Measurements from ENCODE around the gene C22orf39.

C22orf39 gene

DNA sequence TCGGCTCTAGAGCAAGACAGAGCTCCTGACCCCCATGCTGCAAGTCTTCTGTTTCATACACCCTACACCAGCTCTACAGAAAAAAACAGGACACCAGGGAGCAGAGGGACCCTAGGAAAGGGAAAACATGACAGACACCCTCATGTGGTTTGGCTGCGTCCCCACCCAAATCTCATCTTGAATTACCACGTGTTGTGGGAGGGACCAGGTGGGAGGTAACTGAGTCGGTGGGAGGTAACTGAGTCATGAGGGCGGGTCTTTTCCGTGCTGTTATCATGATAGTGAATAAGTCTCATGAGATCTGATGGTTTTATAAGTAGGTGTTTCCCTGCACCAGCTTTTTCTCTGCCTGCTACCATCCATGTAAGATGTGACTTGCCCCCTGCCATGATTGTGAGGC lies 6.6 kb upstream of the C22orf39 start:
- no peak overlapping the region for H3K4me3 ChIP-seq (replicated peaks in 1 of 2; ENCODE audit: low read depth in 2 of 2, low read length in 2 of 2)
- DNase-seq (ENCODE audit: low read depth in 2 of 2): no peak
- TF ChIP-seq, protein P1, sequence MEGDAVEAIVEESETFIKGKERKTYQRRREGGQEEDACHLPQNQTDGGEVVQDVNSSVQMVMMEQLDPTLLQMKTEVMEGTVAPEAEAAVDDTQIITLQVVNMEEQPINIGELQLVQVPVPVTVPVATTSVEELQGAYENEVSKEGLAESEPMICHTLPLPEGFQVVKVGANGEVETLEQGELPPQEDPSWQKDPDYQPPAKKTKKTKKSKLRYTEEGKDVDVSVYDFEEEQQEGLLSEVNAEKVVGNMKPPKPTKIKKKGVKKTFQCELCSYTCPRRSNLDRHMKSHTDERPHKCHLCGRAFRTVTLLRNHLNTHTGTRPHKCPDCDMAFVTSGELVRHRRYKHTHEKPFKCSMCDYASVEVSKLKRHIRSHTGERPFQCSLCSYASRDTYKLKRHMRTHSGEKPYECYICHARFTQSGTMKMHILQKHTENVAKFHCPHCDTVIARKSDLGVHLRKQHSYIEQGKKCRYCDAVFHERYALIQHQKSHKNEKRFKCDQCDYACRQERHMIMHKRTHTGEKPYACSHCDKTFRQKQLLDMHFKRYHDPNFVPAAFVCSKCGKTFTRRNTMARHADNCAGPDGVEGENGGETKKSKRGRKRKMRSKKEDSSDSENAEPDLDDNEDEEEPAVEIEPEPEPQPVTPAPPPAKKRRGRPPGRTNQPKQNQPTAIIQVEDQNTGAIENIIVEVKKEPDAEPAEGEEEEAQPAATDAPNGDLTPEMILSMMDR (IDR thresholded peaks at IDR 0.05; ENCODE audit: low read depth, low read length): no peak

- H3K4me3 ChIP-seq (replicated peaks in 1 of 2; ENCODE audit: low read depth in 2 of 2, low read length in 2 of 2): no peak overlapping the region
- no peak for DNase-seq (ENCODE audit: low read depth in 2 of 2)
- TF ChIP-seq, protein P1 (IDR thresholded peaks at IDR 0.05; ENCODE audit: low read depth, low read length): no peak
These were observed 6.2 kb upstream of the C22orf39 start for GRCh38 chr22:19453718-19454117.

DNA sequence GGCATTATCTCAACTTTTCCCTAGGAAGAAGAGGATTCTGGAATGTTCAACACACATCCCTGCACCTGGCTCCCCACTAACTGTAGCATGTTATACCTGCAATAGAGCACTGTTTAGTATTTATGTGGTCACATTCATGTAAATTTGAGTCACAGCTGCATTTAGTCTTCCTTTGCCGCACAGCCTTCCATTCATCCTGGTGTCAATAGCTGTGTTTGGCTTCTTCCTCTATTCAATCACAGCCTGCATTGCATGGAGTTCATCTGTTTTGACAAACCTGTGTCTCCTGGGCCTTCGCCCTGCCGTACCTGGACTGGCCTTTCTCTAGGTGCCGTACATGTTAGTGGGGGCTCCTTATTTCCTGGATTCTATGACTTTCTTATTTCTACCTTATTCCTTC lies 4.1 kb upstream of the C22orf39 start:
- TF ChIP-seq, protein P1 (IDR thresholded peaks at IDR 0.05; ENCODE audit: low read depth, low read length): no peak

GRCh38 chr22:19450363-19451175 lies 3.1 kb upstream of the C22orf39 start:
- DNase-seq (ENCODE audit: low read depth in 2 of 2): peak in 1 of 2 donors; percentile 55
- H3K4me3 ChIP-seq (replicated peaks in 1 of 2; ENCODE audit: low read depth in 2 of 2, low read length in 2 of 2): no peak overlapping the region
- TF ChIP-seq, protein P1 (IDR thresholded peaks at IDR 0.05; ENCODE audit: low read depth, low read length): no peak

More for the DNA sequence above, 4.1 kb upstream of the C22orf39 start:
- no peak for DNase-seq (ENCODE audit: low read depth in 2 of 2)
- no peak overlapping the region for H3K4me3 ChIP-seq (replicated peaks in 1 of 2; ENCODE audit: low read depth in 2 of 2, low read length in 2 of 2)

DNA sequence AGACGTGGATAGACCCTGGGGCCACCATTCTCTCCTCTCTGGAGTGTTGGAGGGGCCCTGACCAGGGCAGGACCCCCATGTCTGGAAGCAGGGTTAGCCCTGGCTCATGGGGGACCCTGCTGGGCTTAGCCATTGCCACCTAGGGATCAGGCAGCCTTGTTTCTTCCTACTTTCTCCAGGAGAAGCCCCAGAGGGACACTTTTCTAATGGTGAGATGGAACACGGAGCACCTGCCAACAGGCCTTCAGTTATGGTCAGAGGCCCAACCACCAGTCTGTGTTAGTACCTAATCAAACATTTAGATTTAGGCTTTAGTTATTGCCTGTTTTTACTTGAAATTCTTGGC lies 1.9 kb upstream of the C22orf39 start:
- no peak for DNase-seq (ENCODE audit: low read depth in 2 of 2)
- H3K4me3 ChIP-seq (replicated peaks in 1 of 2; ENCODE audit: low read depth in 2 of 2, low read length in 2 of 2): no peak overlapping the region
- TF ChIP-seq, protein P1 (IDR thresholded peaks at IDR 0.05; ENCODE audit: low read depth, low read length): no peak

- H3K4me3 ChIP-seq (replicated peaks in 1 of 2; ENCODE audit: low read depth in 2 of 2, low read length in 2 of 2): no peak overlapping the region
- TF ChIP-seq, protein P1 (IDR thresholded peaks at IDR 0.05; ENCODE audit: low read depth, low read length): no peak
- no peak for DNase-seq (ENCODE audit: low read depth in 2 of 2)
These were observed 1.4 kb upstream of the C22orf39 start for GRCh38 chr22:19448739-19449421.
